Measurements from ENCODE around the gene FBXO9. TPM values are rescaled to one million over a fixed set of nuclear protein-coding genes. Genes with fewer than 3 reads are reported as not detected.

Gene FBXO9
- total and polyA plus RNA-seq, 7 experiments from 2014 or later: 52.3 to 133 (median 72.3) TPM

GRCh38 chr6:53074347-53074746 is 9.1 kb downstream of the FBXO9 start:
- H3K27ac Mint-ChIP-seq: peak overlapping the region in 1 of 9 donors; percentile 41
- intact Hi-C loops (cut with micrococcal nuclease): no loop called here
- DNase-seq: no peak
- no peaks in the 10 kb centered on the region for H3K27me3 Mint-ChIP-seq
- Histone ChIP-seq H3K36me3 (ENCODE audit: control insufficient read depth in 2 of 3, insufficient read depth in 3 of 3, low read length in 3 of 3) (peaks cover 0 to 42% (median 5%) of the 10 kb centered on the region in 3 experiments), H3K4me3 (ENCODE audit: low read length) (no peak overlapping the region), H3K9me3 (ENCODE audit: control insufficient read depth in 2 of 3, low read length in 3 of 3) (no peaks in the 10 kb centered on the region), H3K4me1 (ENCODE audit: control insufficient read depth in 2 of 2, insufficient read depth in 2 of 2, low read length in 2 of 2) (peaks cover 0 to 6% of the 10 kb centered on the region in 2 donors), H3K27me3 (ENCODE audit: control insufficient read depth in 2 of 2, insufficient read depth in 2 of 2, low read length in 2 of 2) (no peaks in the 10 kb centered on the region), H3K27ac (ENCODE audit: low read depth, low read length) (no peak overlapping the region)
- ChIA-PET POLR2A (no interaction called here), CTCF (interaction anchor here (1.4 kb wide), 1 partner anchor 9 kb away, joined by 5 read pairs; the partner anchor contains the start of gene FBXO9)
- no peak overlapping the region for H3K4me3 Mint-ChIP-seq
- peaks cover 4 to 22% (median 16%) of the 10 kb centered on the region in 7 donors for H3K4me1 Mint-ChIP-seq
- no peaks in the 10 kb centered on the region for H3K9me3 Mint-ChIP-seq
- peaks cover 9 to 34% (median 19%) of the 10 kb centered on the region in 5 donors for H3K36me3 Mint-ChIP-seq
- ATAC-seq: no peak

DNA sequence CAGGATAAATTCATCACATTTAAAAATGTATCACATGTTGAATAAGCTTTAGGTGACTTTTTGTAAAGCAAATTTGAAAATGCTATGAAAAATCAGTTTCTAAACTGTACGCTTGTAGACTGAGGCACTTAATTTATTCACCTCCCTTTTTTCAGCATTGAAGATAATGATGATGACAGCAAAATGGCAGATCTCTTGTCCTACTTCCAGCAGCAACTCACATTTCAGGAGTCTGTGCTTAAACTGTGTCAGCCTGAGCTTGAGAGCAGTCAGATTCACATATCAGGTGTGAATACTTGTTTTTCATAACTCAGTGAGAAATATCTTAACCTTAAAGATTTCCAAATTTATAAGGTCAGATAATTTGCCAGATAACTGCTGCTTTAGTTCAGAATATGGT is 15.6 kb downstream of the FBXO9 start:
- no peak overlapping the region for H3K27ac ChIP-seq (ENCODE audit: low read depth, low read length)
- intact Hi-C loops (cut with micrococcal nuclease): no loop called here
- H3K9me3 Mint-ChIP-seq: no peaks in the 10 kb centered on the region
- ATAC-seq (no peak), DNase-seq (no peak)
- no peaks in the 10 kb centered on the region for H3K4me1 ChIP-seq (ENCODE audit: control insufficient read depth in 2 of 2, insufficient read depth in 2 of 2, low read length in 2 of 2)
- peaks cover 4 to 51% (median 22%) of the 10 kb centered on the region in 5 donors for H3K36me3 Mint-ChIP-seq
- no peaks in the 10 kb centered on the region for H3K27me3 Mint-ChIP-seq
- peak overlapping the region in 1 of 9 donors; percentile 21 for H3K27ac Mint-ChIP-seq
- H3K4me3 ChIP-seq (ENCODE audit: low read length): no peak overlapping the region
- no peak overlapping the region for H3K4me3 Mint-ChIP-seq
- CTCF ChIA-PET: interaction anchor here (1.5 kb wide), 1 partner anchor 22 kb away, joined by 3 read pairs; no protein-coding TSS in a partner anchor
- H3K27me3 ChIP-seq (ENCODE audit: control insufficient read depth in 2 of 2, insufficient read depth in 2 of 2, low read length in 2 of 2): no peaks in the 10 kb centered on the region
- peaks cover 0 to 62% (median 17%) of the 10 kb centered on the region in 3 experiments for H3K36me3 ChIP-seq (ENCODE audit: control insufficient read depth in 2 of 3, insufficient read depth in 3 of 3, low read length in 3 of 3)
- peaks cover 0 to 5% (median 0%) of the 10 kb centered on the region in 7 donors for H3K4me1 Mint-ChIP-seq
- POLR2A ChIA-PET: no interaction called here
- no peaks in the 10 kb centered on the region for H3K9me3 ChIP-seq (ENCODE audit: control insufficient read depth in 2 of 3, low read length in 3 of 3)

DNA sequence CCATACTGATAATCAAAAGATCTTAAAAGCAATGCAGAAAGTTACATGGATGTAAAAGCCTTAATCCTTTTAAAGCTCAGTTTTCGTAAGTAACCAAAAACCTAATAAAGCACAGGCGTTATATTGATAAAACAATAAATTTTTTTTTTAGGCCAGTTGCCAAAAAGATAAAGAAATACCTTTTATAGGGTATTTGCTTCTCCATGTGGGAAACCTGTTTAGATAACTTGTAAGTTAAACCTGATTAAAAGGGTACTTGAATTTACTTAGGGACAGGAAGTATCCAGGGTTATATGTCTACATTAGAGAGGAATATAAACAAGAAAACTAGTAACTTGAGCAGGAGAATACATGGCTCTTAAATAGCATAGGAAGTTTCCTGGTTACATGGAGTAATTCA is 21.1 kb downstream of the FBXO9 start:
- H3K27ac ChIP-seq (ENCODE audit: low read depth, low read length): no peak overlapping the region
- ChIA-PET CTCF (interaction anchor here (0.9 kb wide), 1 partner anchor 10 kb away, joined by 3 read pairs; no protein-coding TSS in a partner anchor), POLR2A (interaction anchor here (0.7 kb wide), 1 partner anchor 153 kb away, joined by 3 read pairs; no protein-coding TSS in a partner anchor)
- H3K27me3 ChIP-seq (ENCODE audit: control insufficient read depth in 2 of 2, insufficient read depth in 2 of 2, low read length in 2 of 2): no peaks in the 10 kb centered on the region
- Mint-ChIP-seq H3K4me1 (no peaks in the 10 kb centered on the region), H3K27me3 (no peaks in the 10 kb centered on the region), H3K4me3 (no peak overlapping the region), H3K9me3 (no peaks in the 10 kb centered on the region), H3K27ac (peak overlapping the region in 2 of 9 donors; percentile 17 to 26), H3K36me3 (peaks cover 0 to 42% (median 22%) of the 10 kb centered on the region in 5 donors)
- DNase-seq (no peak), ATAC-seq (no peak)
- no peaks in the 10 kb centered on the region for H3K9me3 ChIP-seq (ENCODE audit: control insufficient read depth in 2 of 3, low read length in 3 of 3)
- H3K36me3 ChIP-seq (ENCODE audit: control insufficient read depth in 2 of 3, insufficient read depth in 3 of 3, low read length in 3 of 3): peaks cover 5 to 72% (median 22%) of the 10 kb centered on the region in 3 experiments
- no peak overlapping the region for H3K4me3 ChIP-seq (ENCODE audit: low read length)
- intact Hi-C loops (cut with micrococcal nuclease): no loop called here
- no peaks in the 10 kb centered on the region for H3K4me1 ChIP-seq (ENCODE audit: control insufficient read depth in 2 of 2, insufficient read depth in 2 of 2, low read length in 2 of 2)

- Histone ChIP-seq H3K36me3 (ENCODE audit: control insufficient read depth in 2 of 3, insufficient read depth in 3 of 3, low read length in 3 of 3) (peaks cover 6 to 74% (median 29%) of the 10 kb centered on the region in 3 experiments), H3K9me3 (ENCODE audit: control insufficient read depth in 2 of 3, low read length in 3 of 3) (no peaks in the 10 kb centered on the region), H3K27ac (ENCODE audit: low read depth, low read length) (no peak overlapping the region), H3K27me3 (ENCODE audit: control insufficient read depth in 2 of 2, insufficient read depth in 2 of 2, low read length in 2 of 2) (no peaks in the 10 kb centered on the region), H3K4me3 (ENCODE audit: low read length) (no peak overlapping the region), H3K4me1 (ENCODE audit: control insufficient read depth in 2 of 2, insufficient read depth in 2 of 2, low read length in 2 of 2) (no peaks in the 10 kb centered on the region)
- ATAC-seq: no peak
- Mint-ChIP-seq H3K4me1 (peaks cover 0 to 3% (median 0%) of the 10 kb centered on the region in 7 donors), H3K9me3 (no peaks in the 10 kb centered on the region), H3K27ac (peak overlapping the region in 1 of 9 donors; percentile 38), H3K36me3 (peaks cover 6 to 37% (median 24%) of the 10 kb centered on the region in 5 donors), H3K4me3 (no peak overlapping the region), H3K27me3 (no peaks in the 10 kb centered on the region)
- CTCF ChIA-PET: no interaction called here
- POLR2A ChIA-PET: no interaction called here
- DNase-seq: no peak
- intact Hi-C loops (cut with micrococcal nuclease): no loop called here
Observed at GRCh38 chr6:53089948-53090347, 24.7 kb downstream of the FBXO9 start.

GRCh38 chr6:53090576-53090975 is 25.4 kb downstream of the FBXO9 start:
- intact Hi-C loops (cut with micrococcal nuclease): no loop called here
- no peak for ATAC-seq
- Mint-ChIP-seq H3K36me3 (peaks cover 6 to 43% (median 24%) of the 10 kb centered on the region in 5 donors), H3K27me3 (no peaks in the 10 kb centered on the region), H3K9me3 (no peaks in the 10 kb centered on the region), H3K4me3 (no peak overlapping the region), H3K4me1 (peaks cover 0 to 3% (median 0%) of the 10 kb centered on the region in 7 donors), H3K27ac (peak overlapping the region in 1 of 9 donors; percentile 30)
- no peak overlapping the region for H3K4me3 ChIP-seq (ENCODE audit: low read length)
- no peaks in the 10 kb centered on the region for H3K9me3 ChIP-seq (ENCODE audit: control insufficient read depth in 2 of 3, low read length in 3 of 3)
- peaks cover 6 to 79% (median 30%) of the 10 kb centered on the region in 3 experiments for H3K36me3 ChIP-seq (ENCODE audit: control insufficient read depth in 2 of 3, insufficient read depth in 3 of 3, low read length in 3 of 3)
- H3K4me1 ChIP-seq (ENCODE audit: control insufficient read depth in 2 of 2, insufficient read depth in 2 of 2, low read length in 2 of 2): no peaks in the 10 kb centered on the region
- no peak for DNase-seq
- H3K27ac ChIP-seq (ENCODE audit: low read depth, low read length): no peak overlapping the region
- CTCF ChIA-PET: no interaction called here
- POLR2A ChIA-PET: no interaction called here
- no peaks in the 10 kb centered on the region for H3K27me3 ChIP-seq (ENCODE audit: control insufficient read depth in 2 of 2, insufficient read depth in 2 of 2, low read length in 2 of 2)

GRCh38 chr6:53095270-53095669 is 30.1 kb downstream of the FBXO9 start:
- Mint-ChIP-seq H3K36me3 (peaks cover 6 to 54% (median 27%) of the 10 kb centered on the region in 5 donors), H3K27ac (no peak overlapping the region), H3K4me3 (no peak overlapping the region), H3K4me1 (peaks cover 0 to 3% (median 0%) of the 10 kb centered on the region in 7 donors), H3K27me3 (no peaks in the 10 kb centered on the region), H3K9me3 (no peaks in the 10 kb centered on the region)
- ChIA-PET POLR2A (no interaction called here), CTCF (no interaction called here)
- Histone ChIP-seq H3K4me3 (ENCODE audit: low read length) (no peak overlapping the region), H3K27ac (ENCODE audit: low read depth, low read length) (no peak overlapping the region), H3K9me3 (ENCODE audit: control insufficient read depth in 2 of 3, low read length in 3 of 3) (no peaks in the 10 kb centered on the region), H3K4me1 (ENCODE audit: control insufficient read depth in 2 of 2, insufficient read depth in 2 of 2, low read length in 2 of 2) (no peaks in the 10 kb centered on the region), H3K36me3 (ENCODE audit: control insufficient read depth in 2 of 3, insufficient read depth in 3 of 3, low read length in 3 of 3) (peaks cover 10 to 80% (median 36%) of the 10 kb centered on the region in 3 experiments), H3K27me3 (ENCODE audit: control insufficient read depth in 2 of 2, insufficient read depth in 2 of 2, low read length in 2 of 2) (no peaks in the 10 kb centered on the region)
- ATAC-seq: no peak
- no peak for DNase-seq
- intact Hi-C loops (cut with micrococcal nuclease): no loop called here

GRCh38 chr6:53095716-53096115 is 30.5 kb downstream of the FBXO9 start:
- intact Hi-C loops (cut with micrococcal nuclease): no loop called here
- H3K36me3 ChIP-seq (ENCODE audit: control insufficient read depth in 2 of 3, insufficient read depth in 3 of 3, low read length in 3 of 3): peaks cover 10 to 80% (median 36%) of the 10 kb centered on the region in 3 experiments
- H3K27ac ChIP-seq (ENCODE audit: low read depth, low read length): no peak overlapping the region
- Mint-ChIP-seq H3K27me3 (no peaks in the 10 kb centered on the region), H3K4me3 (no peak overlapping the region), H3K36me3 (peaks cover 6 to 54% (median 27%) of the 10 kb centered on the region in 5 donors), H3K4me1 (peaks cover 0 to 3% (median 0%) of the 10 kb centered on the region in 7 donors), H3K9me3 (no peaks in the 10 kb centered on the region), H3K27ac (peak overlapping the region in 1 of 9 donors; percentile 46)
- no peaks in the 10 kb centered on the region for H3K27me3 ChIP-seq (ENCODE audit: control insufficient read depth in 2 of 2, insufficient read depth in 2 of 2, low read length in 2 of 2)
- CTCF ChIA-PET: no interaction called here
- no peaks in the 10 kb centered on the region for H3K9me3 ChIP-seq (ENCODE audit: control insufficient read depth in 2 of 3, low read length in 3 of 3)
- H3K4me1 ChIP-seq (ENCODE audit: control insufficient read depth in 2 of 2, insufficient read depth in 2 of 2, low read length in 2 of 2): no peaks in the 10 kb centered on the region
- ATAC-seq (no peak), DNase-seq (no peak)
- POLR2A ChIA-PET: no interaction called here
- H3K4me3 ChIP-seq (ENCODE audit: low read length): no peak overlapping the region
